Suprapubic skin (tissue), 4 donors: ENCODE results near the gene CADM2. TPM values are rescaled to one million over a fixed set of nuclear protein-coding genes. Genes with fewer than 3 reads are reported as not detected.

Source experiments
- DNase-seq, 2 donors: peaks; one replicate each; pipeline ENCODE4 v3.0.0-alpha.2; 2019; ENCODE audit warnings: low spot score in 2 of 2
- H3K27ac ChIP-seq: fragments of 200-600 bp; sonication (generic); one replicate; pipeline ENCODE4 v1.5.1; 2019
- H3K27me3 ChIP-seq: fragments of 200-600 bp; sonication (generic); one replicate; pipeline ENCODE4 v1.5.1; 2019
- H3K36me3 ChIP-seq: fragments of 200-600 bp; sonication (generic); one replicate; pipeline ENCODE4 v1.5.1; 2019
- H3K4me1 ChIP-seq: fragments of 200-600 bp; sonication (generic); one replicate; pipeline ENCODE4 v1.5.1; 2019
- H3K4me3 ChIP-seq: fragments of 200-600 bp; sonication (generic); one replicate; pipeline ENCODE4 v1.5.1; 2019; ENCODE audit warnings: mild to moderate bottlenecking
- H3K9me3 ChIP-seq: fragments of 200-600 bp; sonication (generic); one replicate; pipeline ENCODE4 v1.5.1; 2019
- CTCF ChIP-seq, 2 donors: fragments of 200-600 bp in 1 of 2; fragments of 450-650 bp in 1 of 2; sonication (generic) in 1 of 2; IDR thresholded peaks; one replicate each; pipeline ENCODE4 v1.5.1; 2016 to 2019; ENCODE audit warnings: antibody characterized with exemption in 2 of 2, mild to moderate bottlenecking in 1 of 2, moderate library complexity in 1 of 2
- EP300 ChIP-seq: sonication (generic); formaldehyde crosslinking; IDR thresholded peaks from one replicate; pipeline ENCODE4 v1.6.1; 2017; ENCODE audit warnings: antibody characterized with exemption
- POLR2A ChIP-seq, 2 donors: fragments of 450-650 bp; IDR thresholded peaks; one replicate each; pipeline ENCODE4 v1.6.1; 2017; ENCODE audit warnings: antibody characterized with exemption in 2 of 2, mild to moderate bottlenecking in 2 of 2, moderate library complexity in 2 of 2
- POLR2AphosphoS5 ChIP-seq, 3 donors: sonication (generic); formaldehyde crosslinking; IDR thresholded peaks; one replicate each; pipeline ENCODE4 v1.6.1; 2017; ENCODE audit warnings: antibody characterized with exemption in 3 of 3
- WGBS: methylation state at CpG from one replicate; pipeline ENCODE4 v1.1.5; 2018; 5-methylcytosine and 5-hydroxymethylcytosine counted together
- total RNA-seq, 4 donors: library from RNA; depleted of rRNA; stranded (reverse); fragments of >200 nt; gene quantifications; one replicate each; pipeline ENCODE4 v1.1.0, GENCODE V29; 2016

CADM2 gene
- total RNA-seq, 4 donors from 2014 or later, result 0.68 to 2.8 (median 1.4) TPM

DNA sequence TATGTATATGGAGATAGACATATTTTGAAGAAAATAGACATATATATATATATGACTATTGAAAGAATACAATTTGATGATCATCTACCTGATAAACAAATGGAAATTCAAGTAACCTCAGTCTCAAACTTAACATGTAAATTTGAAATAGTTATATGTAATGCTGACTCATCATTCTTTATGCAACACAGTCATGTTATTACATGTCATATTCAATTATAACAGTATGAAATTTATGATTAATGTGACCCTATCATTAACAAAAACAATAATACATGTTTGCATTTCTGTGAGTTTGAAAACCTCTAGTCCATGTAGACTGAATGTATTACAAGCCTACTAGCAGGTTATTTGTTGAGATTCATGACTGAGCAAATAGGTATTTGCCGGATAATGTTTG, 204.1 kb downstream of the CADM2 start:
- Histone ChIP-seq H3K36me3 (no peaks in the 10 kb centered on the region), H3K4me1 (no peaks in the 10 kb centered on the region), H3K27ac (no peak overlapping the region), H3K4me3 (no peak overlapping the region), H3K27me3 (no peaks in the 10 kb centered on the region), H3K9me3 (no peaks in the 10 kb centered on the region)
- WGBS, result 89% methylated on average over 1 of the region's 1 CpG
- no peak for DNase-seq
- no peak for TF ChIP-seq POLR2A (IDR thresholded peaks at IDR 0.05)
- TF ChIP-seq CTCF (IDR thresholded peaks at IDR 0.05), result no peak
- TF ChIP-seq EP300, result no peak
- TF ChIP-seq POLR2AphosphoS5 (IDR thresholded peaks at IDR 0.05), result no peak

DNA sequence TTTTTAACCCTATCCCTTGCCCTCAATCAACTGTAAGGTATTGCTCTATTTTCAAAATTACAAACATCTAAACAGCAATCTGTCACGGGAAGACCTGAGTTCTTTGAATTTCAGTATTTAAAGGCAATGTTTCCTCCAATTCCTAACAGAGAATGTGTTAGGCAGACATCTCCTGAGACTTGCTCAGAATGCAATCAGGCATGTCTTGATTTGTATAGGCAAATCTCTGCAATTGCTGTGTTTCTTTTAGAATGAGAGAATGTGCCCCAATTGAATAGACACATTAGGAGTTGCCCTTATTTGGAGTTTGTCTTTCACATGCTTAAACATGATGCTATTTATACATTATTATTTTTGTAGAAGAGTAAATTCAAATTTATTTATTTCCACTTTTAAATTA, 205.6 kb downstream of the CADM2 start:
- H3K27ac ChIP-seq, result no peak overlapping the region
- H3K4me1 ChIP-seq, result no peaks in the 10 kb centered on the region
- DNase-seq, result no peak
- no peak for TF ChIP-seq POLR2A (IDR thresholded peaks at IDR 0.05)
- TF ChIP-seq EP300, result no peak
- no peak for TF ChIP-seq POLR2AphosphoS5 (IDR thresholded peaks at IDR 0.05)
- no peak for TF ChIP-seq CTCF (IDR thresholded peaks at IDR 0.05)
- H3K36me3 ChIP-seq, result no peaks in the 10 kb centered on the region
- 42% methylated on average over 1 of the region's 1 CpG for WGBS
- no peaks in the 10 kb centered on the region for H3K9me3 ChIP-seq
- H3K4me3 ChIP-seq, result no peak overlapping the region
- no peaks in the 10 kb centered on the region for H3K27me3 ChIP-seq

DNA sequence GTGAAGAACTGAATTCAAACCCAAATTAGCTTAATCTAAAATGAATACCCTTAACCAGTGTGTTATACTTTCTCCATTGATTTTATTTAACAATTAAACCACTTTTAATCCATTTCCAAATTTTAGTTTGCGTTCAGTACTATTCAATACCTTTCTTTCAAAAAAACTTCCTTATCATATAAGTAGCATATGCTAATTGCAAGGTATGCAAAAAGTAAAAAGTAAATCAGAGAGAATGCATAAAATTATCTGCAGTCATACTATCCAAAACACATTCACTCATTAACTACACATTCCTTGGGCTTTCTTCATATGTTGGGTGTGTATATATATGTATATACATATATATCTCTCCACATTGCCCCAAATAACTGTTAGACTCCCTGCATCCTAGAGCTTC, 208.8 kb downstream of the CADM2 start:
- DNase-seq, result no peak
- H3K36me3 ChIP-seq, result no peaks in the 10 kb centered on the region
- no peak overlapping the region for H3K4me3 ChIP-seq
- H3K27me3 ChIP-seq, result no peaks in the 10 kb centered on the region
- TF ChIP-seq CTCF (IDR thresholded peaks at IDR 0.05) (no peak), EP300 (no peak), POLR2A (IDR thresholded peaks at IDR 0.05) (no peak), POLR2AphosphoS5 (IDR thresholded peaks at IDR 0.05) (no peak)
- WGBS, result 98% methylated on average over 1 of the region's 1 CpG
- H3K27ac ChIP-seq, result no peak overlapping the region
- no peaks in the 10 kb centered on the region for H3K4me1 ChIP-seq
- H3K9me3 ChIP-seq, result no peaks in the 10 kb centered on the region

DNA sequence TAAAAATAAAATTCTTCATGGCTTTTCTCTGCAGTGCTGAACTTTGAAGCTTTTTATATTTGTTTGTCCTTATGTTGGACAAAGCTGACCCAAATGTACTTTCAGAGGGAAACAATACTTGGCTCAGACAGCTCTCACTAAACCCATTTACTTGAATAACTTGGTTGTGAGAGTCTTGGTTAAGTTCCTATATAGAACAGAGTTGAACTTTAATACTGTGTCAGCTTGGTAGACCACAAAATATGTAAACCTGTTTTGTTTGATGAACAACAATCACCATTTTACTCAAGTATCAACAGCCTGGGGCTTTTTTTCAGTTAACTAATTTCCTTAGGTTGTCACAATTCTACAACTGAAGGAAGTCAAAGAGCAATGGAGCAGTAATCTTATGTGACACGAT, 211.9 kb downstream of the CADM2 start:
- TF ChIP-seq CTCF (IDR thresholded peaks at IDR 0.05) (no peak), EP300 (no peak), POLR2A (IDR thresholded peaks at IDR 0.05) (no peak), POLR2AphosphoS5 (IDR thresholded peaks at IDR 0.05) (no peak)
- no peak for DNase-seq
- no peaks in the 10 kb centered on the region for H3K9me3 ChIP-seq
- no peak overlapping the region for H3K4me3 ChIP-seq
- 55% methylated on average over 1 of the region's 1 CpG for WGBS
- no peak overlapping the region for H3K27ac ChIP-seq
- no peaks in the 10 kb centered on the region for H3K36me3 ChIP-seq
- H3K4me1 ChIP-seq, result no peaks in the 10 kb centered on the region
- no peaks in the 10 kb centered on the region for H3K27me3 ChIP-seq

DNA sequence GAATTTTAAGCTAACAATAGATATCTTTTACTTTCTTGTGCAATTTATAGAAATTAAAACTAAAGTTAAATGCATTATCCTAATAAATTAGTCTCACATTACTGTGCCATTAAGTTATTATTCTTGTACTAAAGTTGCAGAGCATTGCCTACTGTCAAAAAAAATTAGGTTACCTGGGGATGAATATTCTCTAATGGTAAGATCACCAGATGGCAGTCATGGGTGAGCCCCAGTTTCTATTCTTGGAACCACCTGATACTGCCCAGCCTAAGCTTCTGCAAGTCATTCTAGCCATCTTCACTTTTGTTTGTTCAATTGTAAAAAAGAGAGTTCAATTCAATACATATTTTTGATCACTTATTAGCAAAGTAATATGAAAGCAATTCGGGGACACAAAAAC, 213.2 kb downstream of the CADM2 start:
- H3K36me3 ChIP-seq, result no peaks in the 10 kb centered on the region
- no peaks in the 10 kb centered on the region for H3K9me3 ChIP-seq
- H3K27ac ChIP-seq, result no peak overlapping the region
- TF ChIP-seq POLR2A (IDR thresholded peaks at IDR 0.05) (no peak), EP300 (no peak)
- H3K4me3 ChIP-seq, result no peak overlapping the region
- H3K27me3 ChIP-seq, result no peaks in the 10 kb centered on the region
- H3K4me1 ChIP-seq, result no peaks in the 10 kb centered on the region
- WGBS, result 89% methylated on average over 1 of the region's 1 CpG
- DNase-seq, result no peak

DNA sequence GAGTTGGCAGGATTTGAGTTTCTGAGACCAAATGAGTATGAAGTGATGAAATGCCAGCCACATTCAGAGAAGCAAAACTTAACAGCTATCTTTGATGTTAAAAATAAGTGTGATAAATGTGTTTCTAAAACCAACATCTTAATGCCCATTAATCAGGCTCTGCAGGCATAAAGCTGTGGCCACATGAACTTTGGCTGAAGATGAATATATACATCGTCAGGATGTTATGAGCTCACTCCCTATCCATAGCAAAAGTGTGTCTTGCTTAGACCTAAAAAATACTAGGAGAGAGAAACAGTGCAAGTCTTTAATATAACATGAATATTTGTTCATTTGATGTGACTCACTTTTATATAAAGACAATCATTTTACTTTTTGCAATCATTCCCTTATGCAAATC, 218.0 kb downstream of the CADM2 start:
- WGBS, result 58% methylated on average over 1 of the region's 1 CpG
- no peaks in the 10 kb centered on the region for H3K36me3 ChIP-seq
- H3K9me3 ChIP-seq, result no peaks in the 10 kb centered on the region
- no peak overlapping the region for H3K27ac ChIP-seq
- no peak overlapping the region for H3K4me3 ChIP-seq
- TF ChIP-seq POLR2A (IDR thresholded peaks at IDR 0.05) (no peak), EP300 (no peak), POLR2AphosphoS5 (IDR thresholded peaks at IDR 0.05) (no peak), CTCF (IDR thresholded peaks at IDR 0.05) (no peak)
- no peak for DNase-seq
- H3K27me3 ChIP-seq, result no peaks in the 10 kb centered on the region
- no peaks in the 10 kb centered on the region for H3K4me1 ChIP-seq
